Fibroblast of the aortic adventitia (primary cell): ENCODE measurements around the gene FAM20C. TPM values are rescaled to one million over a fixed set of nuclear protein-coding genes. Genes with fewer than 3 reads are reported as not detected.

Experiments used
- DNase-seq: peaks from one replicate; pipeline ENCODE4 v3.0.0-alpha.2; 2010; ENCODE audit warnings: low read depth
- H3K4me3 ChIP-seq: 2 replicates; pipeline ENCODE4 v1.5.1; 2011; ENCODE audit warnings: low read depth, mild to moderate bottlenecking, control low read depth, low read length, moderate library complexity
- total RNA-seq: library from RNA; depleted of rRNA; stranded (reverse); fragments of >200 nt; gene quantifications from 2 replicates; pipeline ENCODE4 v1.2.3, GENCODE V29; 2012; ENCODE audit warnings: low replicate concordance
- TF ChIP-seq, protein P1 (sequence below): IDR thresholded peaks from 2 replicates; pipeline ENCODE4 v1.5.1; 2011; ENCODE audit warnings: mild to moderate bottlenecking, low read length, control low read depth, inconsistent platforms; ENCODE audit not compliant: insufficient read depth

The FAM20C gene
- total RNA-seq, 1 donor = 55.5 TPM

- TF ChIP-seq, protein P1, sequence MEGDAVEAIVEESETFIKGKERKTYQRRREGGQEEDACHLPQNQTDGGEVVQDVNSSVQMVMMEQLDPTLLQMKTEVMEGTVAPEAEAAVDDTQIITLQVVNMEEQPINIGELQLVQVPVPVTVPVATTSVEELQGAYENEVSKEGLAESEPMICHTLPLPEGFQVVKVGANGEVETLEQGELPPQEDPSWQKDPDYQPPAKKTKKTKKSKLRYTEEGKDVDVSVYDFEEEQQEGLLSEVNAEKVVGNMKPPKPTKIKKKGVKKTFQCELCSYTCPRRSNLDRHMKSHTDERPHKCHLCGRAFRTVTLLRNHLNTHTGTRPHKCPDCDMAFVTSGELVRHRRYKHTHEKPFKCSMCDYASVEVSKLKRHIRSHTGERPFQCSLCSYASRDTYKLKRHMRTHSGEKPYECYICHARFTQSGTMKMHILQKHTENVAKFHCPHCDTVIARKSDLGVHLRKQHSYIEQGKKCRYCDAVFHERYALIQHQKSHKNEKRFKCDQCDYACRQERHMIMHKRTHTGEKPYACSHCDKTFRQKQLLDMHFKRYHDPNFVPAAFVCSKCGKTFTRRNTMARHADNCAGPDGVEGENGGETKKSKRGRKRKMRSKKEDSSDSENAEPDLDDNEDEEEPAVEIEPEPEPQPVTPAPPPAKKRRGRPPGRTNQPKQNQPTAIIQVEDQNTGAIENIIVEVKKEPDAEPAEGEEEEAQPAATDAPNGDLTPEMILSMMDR = no peak
- H3K4me3 ChIP-seq = no peak overlapping the region
- DNase-seq = no peak
Measured at GRCh38 chr7:298375-298702, 106.0 kb downstream of the FAM20C start.

DNA sequence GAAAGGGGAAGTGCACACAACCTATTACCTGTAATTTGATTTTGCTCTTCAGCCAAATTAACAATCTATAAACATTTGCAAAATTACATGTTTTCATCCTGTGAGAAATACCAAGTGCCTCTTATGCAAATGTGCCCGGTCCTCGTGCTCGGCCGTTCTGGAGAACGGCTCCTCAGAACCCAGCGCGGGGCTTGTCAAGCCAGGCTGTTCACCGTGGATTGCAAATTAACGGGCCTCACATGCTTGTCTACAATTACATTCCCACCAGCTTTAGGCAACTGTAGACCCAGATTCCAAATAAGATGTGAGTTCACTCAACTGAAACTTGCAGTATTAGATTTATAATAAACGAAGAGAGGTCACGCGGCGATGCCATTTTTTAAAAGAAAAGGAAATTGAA lies 106.4 kb downstream of the FAM20C start:
- DNase-seq = no peak
- H3K4me3 ChIP-seq = no peak overlapping the region
- TF ChIP-seq, protein P1 = no peak

- TF ChIP-seq, protein P1 = no peak
- no peak for DNase-seq
- no peak overlapping the region for H3K4me3 ChIP-seq
Measured at GRCh38 chr7:299169-299568, 106.8 kb downstream of the FAM20C start.

DNA sequence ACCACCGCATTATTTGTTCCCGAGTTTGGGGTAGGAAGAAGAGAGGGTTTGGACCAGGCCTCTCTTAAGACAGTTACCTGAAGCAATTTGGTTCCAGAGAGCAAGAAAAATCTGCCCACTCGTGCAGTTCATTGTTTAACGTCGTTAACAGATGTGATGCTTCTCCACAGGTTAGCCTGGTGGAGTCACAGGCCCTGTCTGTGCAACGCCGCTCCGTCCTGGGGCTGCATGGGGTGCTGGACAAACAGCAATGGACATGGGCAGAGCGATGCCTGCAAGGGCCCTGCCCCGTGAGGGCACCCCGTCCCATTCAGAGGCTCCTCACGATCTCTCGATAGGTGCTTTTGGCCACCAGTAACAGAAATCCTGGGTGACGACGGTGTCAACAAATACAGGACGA lies 107.3 kb downstream of the FAM20C start:
- DNase-seq = no peak
- no peak overlapping the region for H3K4me3 ChIP-seq
- TF ChIP-seq, protein P1 = no peak

GRCh38 chr7:300048-300447 lies 107.7 kb downstream of the FAM20C start:
- TF ChIP-seq, protein P1 = no peak
- DNase-seq = no peak
- H3K4me3 ChIP-seq = no peak overlapping the region

DNA sequence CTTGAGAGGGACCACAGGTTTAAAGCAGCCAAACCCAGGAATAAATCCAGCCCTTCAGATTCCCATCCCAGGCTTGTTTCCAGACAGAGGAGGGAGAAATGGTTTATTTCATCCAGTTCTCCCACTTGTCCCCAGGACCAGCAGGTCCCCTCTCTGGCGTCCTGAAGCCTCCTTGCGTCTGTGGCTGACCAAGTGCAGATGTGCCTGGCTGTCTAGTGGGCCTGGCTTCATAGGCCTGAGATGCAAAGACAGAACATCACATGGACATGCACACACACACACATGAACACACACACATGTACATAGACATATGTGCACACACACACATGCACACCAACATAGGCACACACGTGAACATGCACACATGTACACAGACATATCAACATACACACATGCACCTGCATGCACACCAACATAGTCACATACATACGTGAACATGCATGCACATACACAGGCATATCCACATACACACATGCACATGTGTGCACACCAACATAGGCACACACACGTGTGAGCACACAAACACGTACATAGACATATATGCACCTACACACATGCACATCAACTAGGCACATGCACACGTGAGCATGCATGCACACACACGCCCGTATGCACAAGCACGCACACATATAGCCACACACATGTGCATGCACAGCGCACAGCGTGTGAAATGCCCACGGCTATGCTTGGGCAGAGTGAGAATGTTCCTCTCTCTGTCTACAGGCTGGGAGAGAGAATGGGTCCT lies 108.3 kb downstream of the FAM20C start:
- TF ChIP-seq, protein P1 = no peak
- no peak for DNase-seq
- H3K4me3 ChIP-seq = no peak overlapping the region
